ENCODE data around the gene ERG. TPM values are rescaled to one million over a fixed set of nuclear protein-coding genes. Genes with fewer than 3 reads are reported as not detected.

Gene ERG
- total and polyA plus RNA-seq, 4 donors: 3.3 to 6.0 (median 4.1) TPM

DNA sequence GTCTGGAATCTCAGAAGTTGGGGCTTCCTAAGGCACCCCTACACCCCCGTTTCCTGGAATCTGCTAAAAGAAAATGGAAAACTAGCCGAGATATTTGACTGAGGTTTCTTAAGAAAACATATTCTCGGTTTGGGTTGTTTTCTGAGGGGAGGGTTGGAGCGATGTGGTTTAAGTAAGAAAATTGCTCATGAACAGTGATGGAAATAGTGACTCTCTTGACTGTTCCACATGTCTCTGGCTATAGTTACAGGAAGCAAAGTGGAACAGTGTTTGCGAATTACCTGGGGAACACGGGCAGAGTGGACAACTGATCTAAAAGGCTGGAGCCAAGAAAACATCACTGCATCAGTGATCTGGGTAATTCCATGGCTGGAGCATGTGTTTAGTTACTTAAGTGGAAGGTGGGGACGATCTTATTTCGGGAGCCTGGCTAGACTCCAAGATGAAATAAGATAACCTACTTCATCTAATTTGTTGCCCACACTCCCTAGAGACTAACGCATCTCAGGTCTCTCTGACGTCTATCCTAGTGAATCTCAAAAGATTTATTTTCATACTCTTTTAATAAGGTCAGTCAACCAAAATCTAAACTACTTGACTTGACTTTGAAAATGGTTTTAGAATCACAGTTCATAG lies 149.0 kb downstream of the ERG start:
- Histone ChIP-seq H3K27ac (ENCODE audit: low read depth in 1 of 2, low read length in 2 of 2) (no peak overlapping the region), H3K4me3 (ENCODE audit: low read depth in 1 of 3, low read length in 3 of 3) (no peak overlapping the region), H3K4me1 (ENCODE audit: control insufficient read depth in 4 of 4, insufficient read depth in 4 of 4, low read length in 3 of 4) (peaks cover 0 to under 1% (median 0%) of the 10 kb centered on the region in 4 donors), H3K9ac (ENCODE audit: low read depth in 1 of 2, low read length in 2 of 2) (no peak overlapping the region), H3K27me3 (ENCODE audit: control insufficient read depth in 4 of 4, insufficient read depth in 4 of 4, low read length in 3 of 4) (no peaks in the 10 kb centered on the region), H3K9me3 (ENCODE audit: control insufficient read depth in 4 of 4, low read length in 3 of 4) (no peaks in the 10 kb centered on the region), H3K36me3 (ENCODE audit: control insufficient read depth in 4 of 4, insufficient read depth in 3 of 4, low read depth in 1 of 4, low read length in 3 of 4) (no peaks in the 10 kb centered on the region)
- DNase-seq (ENCODE audit: low spot score): no peak
- WGBS: 84% methylated on average over 10 of the region's 10 CpGs
- TF ChIP-seq, protein P1, sequence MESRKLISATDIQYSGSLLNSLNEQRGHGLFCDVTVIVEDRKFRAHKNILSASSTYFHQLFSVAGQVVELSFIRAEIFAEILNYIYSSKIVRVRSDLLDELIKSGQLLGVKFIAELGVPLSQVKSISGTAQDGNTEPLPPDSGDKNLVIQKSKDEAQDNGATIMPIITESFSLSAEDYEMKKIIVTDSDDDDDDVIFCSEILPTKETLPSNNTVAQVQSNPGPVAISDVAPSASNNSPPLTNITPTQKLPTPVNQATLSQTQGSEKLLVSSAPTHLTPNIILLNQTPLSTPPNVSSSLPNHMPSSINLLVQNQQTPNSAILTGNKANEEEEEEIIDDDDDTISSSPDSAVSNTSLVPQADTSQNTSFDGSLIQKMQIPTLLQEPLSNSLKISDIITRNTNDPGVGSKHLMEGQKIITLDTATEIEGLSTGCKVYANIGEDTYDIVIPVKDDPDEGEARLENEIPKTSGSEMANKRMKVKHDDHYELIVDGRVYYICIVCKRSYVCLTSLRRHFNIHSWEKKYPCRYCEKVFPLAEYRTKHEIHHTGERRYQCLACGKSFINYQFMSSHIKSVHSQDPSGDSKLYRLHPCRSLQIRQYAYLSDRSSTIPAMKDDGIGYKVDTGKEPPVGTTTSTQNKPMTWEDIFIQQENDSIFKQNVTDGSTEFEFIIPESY (IDR thresholded peaks at IDR 0.05): no peak
- no peak for TF ChIP-seq SP1 (IDR thresholded peaks at IDR 0.05)
- no peak for TF ChIP-seq GABPA (IDR thresholded peaks at IDR 0.05 in 1 of 2, conservative IDR thresholded peaks at IDR 0.05 in 1 of 2)
- no peak for TF ChIP-seq RXRA (IDR thresholded peaks at IDR 0.05)
- TF ChIP-seq JUND (IDR thresholded peaks at IDR 0.05): no peak
- TF ChIP-seq EGR1 (IDR thresholded peaks at IDR 0.05; ENCODE audit: low read depth in 2 of 2): no peak
- no peak for TF ChIP-seq RAD21 (IDR thresholded peaks at IDR 0.05)

DNA sequence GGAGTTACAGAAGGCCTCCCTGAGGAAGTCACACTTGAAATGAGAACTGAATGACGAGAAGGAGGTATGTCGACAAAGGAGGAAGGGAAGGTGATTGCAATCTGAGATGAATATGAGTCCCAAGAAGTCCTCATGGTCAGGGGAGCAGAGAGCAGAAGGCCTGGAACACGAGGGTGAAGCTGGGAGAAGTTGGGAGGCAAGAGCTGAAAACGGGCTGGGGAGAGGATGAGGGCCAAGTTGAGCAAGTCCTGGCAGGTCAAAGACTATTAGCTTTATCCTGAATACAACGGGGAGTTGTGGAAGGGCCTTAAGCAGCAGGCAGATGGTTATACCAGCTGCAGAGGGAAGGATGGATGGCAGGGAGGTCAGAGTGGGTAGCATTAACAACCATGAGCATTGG lies 152.0 kb downstream of the ERG start:
- WGBS: 62% methylated on average over 5 of the region's 5 CpGs
- TF ChIP-seq NR2F2 (IDR thresholded peaks at IDR 0.05): no peak
- TF ChIP-seq FOXA1 (IDR thresholded peaks at IDR 0.05): no peak
- no peaks in the 10 kb centered on the region for H3K36me3 ChIP-seq (ENCODE audit: control insufficient read depth in 4 of 4, insufficient read depth in 3 of 4, low read depth in 1 of 4, low read length in 3 of 4)
- no peak overlapping the region for H3K27ac ChIP-seq (ENCODE audit: low read depth in 1 of 2, low read length in 2 of 2)
- H3K27me3 ChIP-seq (ENCODE audit: control insufficient read depth in 4 of 4, insufficient read depth in 4 of 4, low read length in 3 of 4): no peaks in the 10 kb centered on the region
- H3K9ac ChIP-seq (ENCODE audit: low read depth in 1 of 2, low read length in 2 of 2): no peak overlapping the region
- no peak overlapping the region for H3K4me3 ChIP-seq (ENCODE audit: low read depth in 1 of 3, low read length in 3 of 3)
- peaks cover 2 to 18% (median 11%) of the 10 kb centered on the region in 4 donors for H3K4me1 ChIP-seq (ENCODE audit: control insufficient read depth in 4 of 4, insufficient read depth in 4 of 4, low read length in 3 of 4)
- no peak for DNase-seq (ENCODE audit: low spot score)
- H3K9me3 ChIP-seq (ENCODE audit: control insufficient read depth in 4 of 4, low read length in 3 of 4): no peaks in the 10 kb centered on the region

DNA sequence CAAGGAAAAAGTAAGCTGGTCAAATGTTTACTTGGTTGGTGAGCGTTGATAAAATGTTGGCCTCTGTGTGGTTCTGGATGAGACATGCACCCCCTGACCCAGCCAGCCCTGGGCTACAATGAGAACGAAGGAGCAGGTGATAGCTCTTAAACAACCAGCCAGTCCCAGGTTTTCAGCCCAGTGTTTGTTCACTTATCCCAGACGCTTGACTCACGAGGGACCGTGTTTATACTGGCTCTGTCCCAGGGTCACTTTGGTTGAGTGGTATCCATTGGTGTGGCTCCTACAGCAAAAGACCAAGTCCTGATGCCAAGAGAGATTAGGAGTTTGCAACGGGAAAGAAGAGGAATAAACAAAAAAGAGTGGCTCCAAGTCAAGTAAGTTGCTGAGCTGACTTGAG lies 154.6 kb downstream of the ERG start:
- no peak for DNase-seq (ENCODE audit: low spot score)
- Histone ChIP-seq H3K36me3 (ENCODE audit: control insufficient read depth in 4 of 4, insufficient read depth in 3 of 4, low read depth in 1 of 4, low read length in 3 of 4) (no peaks in the 10 kb centered on the region), H3K4me3 (ENCODE audit: low read depth in 1 of 3, low read length in 3 of 3) (no peak overlapping the region), H3K27ac (ENCODE audit: low read depth in 1 of 2, low read length in 2 of 2) (peak overlapping the region in 1 of 2 donors; percentile 4), H3K9me3 (ENCODE audit: control insufficient read depth in 4 of 4, low read length in 3 of 4) (no peaks in the 10 kb centered on the region), H3K4me1 (ENCODE audit: control insufficient read depth in 4 of 4, insufficient read depth in 4 of 4, low read length in 3 of 4) (peaks cover 2 to 18% (median 11%) of the 10 kb centered on the region in 4 donors), H3K27me3 (ENCODE audit: control insufficient read depth in 4 of 4, insufficient read depth in 4 of 4, low read length in 3 of 4) (no peaks in the 10 kb centered on the region), H3K9ac (ENCODE audit: low read depth in 1 of 2, low read length in 2 of 2) (no peak overlapping the region)
- 27% methylated on average over 6 of the region's 6 CpGs for WGBS
- TF ChIP-seq JUND (IDR thresholded peaks at IDR 0.05): peak; percentile 13 to 44
- peak; percentile 31 to 77 for TF ChIP-seq RXRA (IDR thresholded peaks at IDR 0.05)
- TF ChIP-seq FOXA1 (IDR thresholded peaks at IDR 0.05): peak; percentile 76
- TF ChIP-seq RAD21 (IDR thresholded peaks at IDR 0.05): peak; percentile 37 to 58
- TF ChIP-seq, protein P2, sequence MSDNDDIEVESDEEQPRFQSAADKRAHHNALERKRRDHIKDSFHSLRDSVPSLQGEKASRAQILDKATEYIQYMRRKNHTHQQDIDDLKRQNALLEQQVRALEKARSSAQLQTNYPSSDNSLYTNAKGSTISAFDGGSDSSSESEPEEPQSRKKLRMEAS (IDR thresholded peaks at IDR 0.05): peak; percentile 43
- peak; percentile 41 to 67 for TF ChIP-seq HNF4A (conservative IDR thresholded peaks at IDR 0.05)
- peak; percentile 81 for TF ChIP-seq FOXA2 (IDR thresholded peaks at IDR 0.05)
- TF ChIP-seq, protein P3, sequence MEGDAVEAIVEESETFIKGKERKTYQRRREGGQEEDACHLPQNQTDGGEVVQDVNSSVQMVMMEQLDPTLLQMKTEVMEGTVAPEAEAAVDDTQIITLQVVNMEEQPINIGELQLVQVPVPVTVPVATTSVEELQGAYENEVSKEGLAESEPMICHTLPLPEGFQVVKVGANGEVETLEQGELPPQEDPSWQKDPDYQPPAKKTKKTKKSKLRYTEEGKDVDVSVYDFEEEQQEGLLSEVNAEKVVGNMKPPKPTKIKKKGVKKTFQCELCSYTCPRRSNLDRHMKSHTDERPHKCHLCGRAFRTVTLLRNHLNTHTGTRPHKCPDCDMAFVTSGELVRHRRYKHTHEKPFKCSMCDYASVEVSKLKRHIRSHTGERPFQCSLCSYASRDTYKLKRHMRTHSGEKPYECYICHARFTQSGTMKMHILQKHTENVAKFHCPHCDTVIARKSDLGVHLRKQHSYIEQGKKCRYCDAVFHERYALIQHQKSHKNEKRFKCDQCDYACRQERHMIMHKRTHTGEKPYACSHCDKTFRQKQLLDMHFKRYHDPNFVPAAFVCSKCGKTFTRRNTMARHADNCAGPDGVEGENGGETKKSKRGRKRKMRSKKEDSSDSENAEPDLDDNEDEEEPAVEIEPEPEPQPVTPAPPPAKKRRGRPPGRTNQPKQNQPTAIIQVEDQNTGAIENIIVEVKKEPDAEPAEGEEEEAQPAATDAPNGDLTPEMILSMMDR (IDR thresholded peaks at IDR 0.05; ENCODE audit: low read depth, low read length, missing input control): no peak
- peak; percentile 75 for TF ChIP-seq YY1 (IDR thresholded peaks at IDR 0.05)
- no peak for TF ChIP-seq GABPA (IDR thresholded peaks at IDR 0.05 in 1 of 2, conservative IDR thresholded peaks at IDR 0.05 in 1 of 2)
